Osteoblast (primary cell): Measurements from ENCODE around the gene C1QTNF9. TPM values are rescaled to one million over a fixed set of nuclear protein-coding genes. Genes with fewer than 3 reads are reported as not detected.
A peak's percentile ranks its signal among the peaks of the same experiment; 100 is the strongest.
"Not testable (repeated sequence)": the region's sequence is repeated elsewhere in the genome, so short reads cannot be mapped to it uniquely, and the experiment has no call there.

Source experiments
- DNase-seq: peaks from one replicate; pipeline ENCODE4 v3.0.0; 2011; ENCODE audit warnings: low spot score, mixed read lengths; ENCODE audit not compliant: insufficient read length; ENCODE audit errors: missing footprints
- H2AFZ ChIP-seq: 2 replicates; pipeline ENCODE4 v1.6.0; 2011; ENCODE audit warnings: mild to moderate bottlenecking, low read length
- H3K27ac ChIP-seq: 2 replicates; pipeline ENCODE4 v1.5.1; 2011; ENCODE audit warnings: mild to moderate bottlenecking, low read depth, low read length, moderate library complexity
- H3K27me3 ChIP-seq: 2 replicates; pipeline ENCODE4 v1.6.0; 2012; ENCODE audit warnings: mild to moderate bottlenecking, control low read depth, inconsistent platforms, low read length, moderate library complexity; ENCODE audit not compliant: insufficient read depth
- H3K36me3 ChIP-seq: 2 replicates; pipeline ENCODE4 v1.5.1; 2011; ENCODE audit warnings: mild to moderate bottlenecking, low read length, control low read depth, moderate library complexity; ENCODE audit not compliant: insufficient read depth
- H3K4me1 ChIP-seq: 2 replicates; pipeline ENCODE4 v1.5.1; 2011; ENCODE audit warnings: mild to moderate bottlenecking, low read length, control low read depth, moderate library complexity; ENCODE audit not compliant: insufficient read depth
- H3K4me2 ChIP-seq: 2 replicates; pipeline ENCODE4 v1.6.0; 2011; ENCODE audit warnings: mild to moderate bottlenecking, low read length; ENCODE audit not compliant: insufficient read depth
- H3K4me3 ChIP-seq: fragments of 200-600 bp; sonication (generic); 3 replicates; pipeline ENCODE4 v1.5.1; 2012; ENCODE audit warnings: mild to moderate bottlenecking, low read length, inconsistent platforms; ENCODE audit not compliant: insufficient read depth
- H3K79me2 ChIP-seq: 2 replicates; pipeline ENCODE4 v1.6.0; 2012; ENCODE audit warnings: mild to moderate bottlenecking, low read length, control low read depth, inconsistent platforms; ENCODE audit not compliant: insufficient read depth
- H3K9me3 ChIP-seq: 2 replicates; pipeline ENCODE4 v1.5.1; 2011; ENCODE audit warnings: low read depth, low read length, control low read depth
- H4K20me1 ChIP-seq: 2 replicates; pipeline ENCODE4 v1.6.0; 2012; ENCODE audit warnings: mild to moderate bottlenecking, low read length, control low read depth; ENCODE audit not compliant: insufficient read depth
- CTCF ChIP-seq: IDR thresholded peaks from 2 replicates; pipeline ENCODE4 v1.5.1; 2011; ENCODE audit warnings: mild to moderate bottlenecking, low read depth, low read length, moderate library complexity; ENCODE audit errors: extremely low read depth
- total RNA-seq: library from RNA; depleted of rRNA; stranded (reverse); fragments of >200 nt; gene quantifications from 2 replicates; pipeline ENCODE4 v1.2.3, GENCODE V29; 2012

The C1QTNF9 gene
- total RNA-seq, 1 donor = not detected

- not testable (repeated sequence) for H3K27ac ChIP-seq, H3K4me1 ChIP-seq, H3K9me3 ChIP-seq, H3K36me3 ChIP-seq, H4K20me1 ChIP-seq, H3K27me3 ChIP-seq, H3K4me3 ChIP-seq, DNase-seq, H3K79me2 ChIP-seq, H3K4me2 ChIP-seq, H2AFZ ChIP-seq
- TF ChIP-seq CTCF = peak; percentile 23
Observed at GRCh38 chr13:24322470-24322869, 13.1 kb downstream of the C1QTNF9 start.

- Histone ChIP-seq H2AFZ (no peak overlapping the region), H3K4me1 (no peaks in the 10 kb centered on the region), H3K27me3 (no peaks in the 10 kb centered on the region), H3K79me2 (no peaks in the 10 kb centered on the region), H3K9me3 (no peaks in the 10 kb centered on the region), H3K4me2 (no peak overlapping the region), H4K20me1 (no peaks in the 10 kb centered on the region), H3K27ac (no peak overlapping the region), H3K36me3 (no peaks in the 10 kb centered on the region), H3K4me3 (no peak overlapping the region)
- peak; percentile 48 for DNase-seq
- no peak for TF ChIP-seq CTCF
Observed at GRCh38 chr13:24323036-24323738, 13.8 kb downstream of the C1QTNF9 start.

GRCh38 chr13:24323739-24324075 is 14.3 kb downstream of the C1QTNF9 start:
- no peaks in the 10 kb centered on the region for H3K4me1 ChIP-seq
- H2AFZ ChIP-seq = no peak overlapping the region
- TF ChIP-seq CTCF = no peak
- H3K4me3 ChIP-seq = no peak overlapping the region
- no peaks in the 10 kb centered on the region for H3K9me3 ChIP-seq
- no peak for DNase-seq
- no peak overlapping the region for H3K27ac ChIP-seq
- no peak overlapping the region for H3K4me2 ChIP-seq
- H3K36me3 ChIP-seq = no peaks in the 10 kb centered on the region
- H3K27me3 ChIP-seq = no peaks in the 10 kb centered on the region
- no peaks in the 10 kb centered on the region for H3K79me2 ChIP-seq
- H4K20me1 ChIP-seq = no peaks in the 10 kb centered on the region

GRCh38 chr13:24327598-24327997 is 18.2 kb downstream of the C1QTNF9 start:
- H3K79me2 ChIP-seq, H3K27me3 ChIP-seq, H3K4me1 ChIP-seq, H4K20me1 ChIP-seq, H3K9me3 ChIP-seq, H2AFZ ChIP-seq, DNase-seq, H3K4me2 ChIP-seq, H3K36me3 ChIP-seq, H3K27ac ChIP-seq, H3K4me3 ChIP-seq: not testable (repeated sequence)
